OCI-LY3 (cell line): ENCODE data around the gene CENPH.

Source experiments
- CTCF ChIP-seq: fragments of 200-600, 300-600 bp; sonication (generic); IDR thresholded peaks from 2 replicates; pipeline ENCODE4 v1.5.1; 2014; ENCODE audit warnings: antibody characterized with exemption, low read length, low read depth
- EZH2phosphoT487 ChIP-seq: fragments of 200-600 bp; shearing (Covaris generic); IDR thresholded peaks from 2 replicates; pipeline ENCODE4 v1.6.1; 2018; ENCODE audit warnings: antibody characterized with exemption, mixed run types, low read depth

GRCh38 chr5:69160651-69161050 is 28.7 kb upstream of the CENPH start:
- TF ChIP-seq CTCF (no peak), EZH2phosphoT487 (no peak)
